Mammary epithelial cell (primary cell): ENCODE measurements around the gene PTPN1.

Experiments
- EZH2 ChIP-seq: IDR thresholded peaks from 2 replicates; pipeline ENCODE4 v1.6.1; 2012; ENCODE audit warnings: low read length, inconsistent platforms, borderline replicate concordance
- TF ChIP-seq, protein P1 (sequence below), 2 donors: IDR thresholded peaks in 1 of 2; conservative IDR thresholded peaks in 1 of 2; 2 replicates each; pipeline ENCODE4 v1.5.1; 2011 to 2012; ENCODE audit warnings: inconsistent platforms in 2 of 2, low read length in 2 of 2, mild to moderate bottlenecking in 2 of 2, control low read depth in 1 of 2, low read depth in 1 of 2; ENCODE audit not compliant: insufficient read depth in 1 of 2; ENCODE audit errors: extremely low read depth in 1 of 2

DNA sequence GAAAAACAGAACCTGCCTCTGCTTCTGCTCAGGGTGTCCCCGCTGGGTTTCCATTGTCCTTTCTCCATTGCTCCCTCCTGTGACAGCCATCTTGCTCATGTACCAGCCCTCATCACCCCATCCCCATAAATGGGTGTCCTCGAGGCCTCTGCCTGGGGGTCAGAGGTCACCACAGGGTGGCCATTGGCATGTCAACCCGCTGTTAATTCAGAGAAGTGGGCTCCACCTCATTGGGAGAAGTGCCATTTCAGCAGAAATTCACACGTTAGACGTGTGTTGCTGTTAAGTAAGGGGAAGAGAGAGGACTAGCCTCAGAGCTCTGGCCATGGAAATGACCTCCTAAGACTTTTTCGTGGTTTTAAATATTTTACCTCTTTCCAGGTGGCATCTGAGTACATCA is 71.9 kb downstream of the PTPN1 start:
- TF ChIP-seq, protein P1, sequence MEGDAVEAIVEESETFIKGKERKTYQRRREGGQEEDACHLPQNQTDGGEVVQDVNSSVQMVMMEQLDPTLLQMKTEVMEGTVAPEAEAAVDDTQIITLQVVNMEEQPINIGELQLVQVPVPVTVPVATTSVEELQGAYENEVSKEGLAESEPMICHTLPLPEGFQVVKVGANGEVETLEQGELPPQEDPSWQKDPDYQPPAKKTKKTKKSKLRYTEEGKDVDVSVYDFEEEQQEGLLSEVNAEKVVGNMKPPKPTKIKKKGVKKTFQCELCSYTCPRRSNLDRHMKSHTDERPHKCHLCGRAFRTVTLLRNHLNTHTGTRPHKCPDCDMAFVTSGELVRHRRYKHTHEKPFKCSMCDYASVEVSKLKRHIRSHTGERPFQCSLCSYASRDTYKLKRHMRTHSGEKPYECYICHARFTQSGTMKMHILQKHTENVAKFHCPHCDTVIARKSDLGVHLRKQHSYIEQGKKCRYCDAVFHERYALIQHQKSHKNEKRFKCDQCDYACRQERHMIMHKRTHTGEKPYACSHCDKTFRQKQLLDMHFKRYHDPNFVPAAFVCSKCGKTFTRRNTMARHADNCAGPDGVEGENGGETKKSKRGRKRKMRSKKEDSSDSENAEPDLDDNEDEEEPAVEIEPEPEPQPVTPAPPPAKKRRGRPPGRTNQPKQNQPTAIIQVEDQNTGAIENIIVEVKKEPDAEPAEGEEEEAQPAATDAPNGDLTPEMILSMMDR (conservative IDR thresholded peaks at IDR 0.05 in 1 of 2, IDR thresholded peaks at IDR 0.05 in 1 of 2; ENCODE audit: extremely low read depth in 1 of 2, insufficient read depth in 1 of 2, low read depth in 1 of 2, low read length in 2 of 2): no peak
- TF ChIP-seq EZH2: no peak
